SK-N-DZ (cell line): Measurements from ENCODE around the gene ARMH1.

ENCODE experiments used
- small RNA-seq, 2 experiments: library from RNA; depleted of rRNA; stranded (forward); fragments of <200 nt; gene quantifications; one replicate each; pipeline ENCODE3, GENCODE V24; 2014

The ARMH1 gene

Small RNA genes within 50 kb of the gene (small RNA-seq; reads per million reads assigned to genes)
- 454 to 1,047 reads per million in 2 experiments for gene RNU5D-1
- gene RNU5F-1, result 191 to 581 reads per million in 2 experiments
